Pancreas (tissue), 10 donors: ENCODE measurements around the gene PIK3AP1. TPM values are rescaled to one million over a fixed set of nuclear protein-coding genes. Genes with fewer than 3 reads are reported as not detected.

Experiments used
- ATAC-seq, 4 donors: fragments of 200-7000 bp; cut with Tn5 transposase; one replicate each; pipeline versions ENCODE4 v1.8.0 to v1.9.1; 2020; ENCODE audit warnings: mild to moderate bottlenecking in 4 of 4, moderate library complexity in 4 of 4
- DNase-seq, 6 donors: peaks; one replicate each; pipeline ENCODE4 v3.0.0-alpha.2; 2020
- FAIRE-seq: peaks from 2 replicates; lab custom pipeline; 2012; peaks lifted over from hg19 to GRCh38; lab: Jason Lieb, UNC
- H3K27ac ChIP-seq, 4 donors: fragments of 200-600 bp; sonication (generic); 1 replicate in 3 of 4; 2 replicates in 1 of 4; pipeline versions ENCODE4 v1.5.0 to v1.8.0; 2020
- H3K27me3 ChIP-seq, 4 donors: fragments of 200-600 bp; one replicate each; pipeline ENCODE4 v1.8.0; 2021
- H3K36me3 ChIP-seq, 3 donors: fragments of 200-600 bp; sonication (generic) in 1 of 3; one replicate each; pipeline versions ENCODE4 v1.5.0 to v1.8.0; 2020 to 2021
- H3K4me1 ChIP-seq, 3 donors: fragments of 200-600 bp; one replicate each; pipeline ENCODE4 v1.8.0; 2021
- H3K4me3 ChIP-seq, 4 donors: fragments of 200-600 bp; sonication (generic) in 2 of 4; one replicate each; pipeline versions ENCODE4 v1.5.0 to v1.8.0; 2020 to 2021
- H3K9me3 ChIP-seq, 4 donors: fragments of 200-600 bp; one replicate each; pipeline ENCODE4 v1.8.0; 2021
- CTCF ChIP-seq, 4 donors: fragments of 200-600 bp; sonication (generic) in 3 of 4; IDR thresholded peaks; one replicate each; pipeline versions ENCODE4 v1.5.0 to v1.8.0; 2021; ENCODE audit warnings: antibody characterized with exemption in 4 of 4
- WGBS, 2 donors: extraction: QIAGEN DNeasy Blood & Tissue Kit; methylation state at CpG; one replicate each; pipeline ENCODE4 v1.1.7; 2013; 5-methylcytosine and 5-hydroxymethylcytosine counted together
- intact Hi-C, 3 donors: fragments of 100-400 bp; cut with DNase I; formaldehyde crosslinking; loops; one replicate each; pipeline versions ENCODE4 v1.11.1 to v1.14.2; 2022
- polyA plus RNA-seq, 2 donors: library from polyadenylated mRNA; stranded (reverse); fragments of 200-250 nt; gene quantifications; one replicate each; pipeline ENCODE4 v1.2.3, GENCODE V29; 2013
- total RNA-seq, 6 donors: library from RNA; stranded (reverse); fragmentation: NEBNext Ultra II Directional in 4 of 6; extraction: Animal tissue kit (Norgen Biotek cat#: 25700) in 4 of 6; gene quantifications; one replicate each; pipeline versions ENCODE4 v1.2.1 to v1.2.4, GENCODE V29; 2021 to 2023
- donor health status: healthy with polysubstance abuse.
- donor health status: DM: no; HTN: no; CAD: no; lungs with moderate emphysema.
- donor health status: DM: no; HTN: no; CAD: no.
- donor health status: control.
- donor health status: control.
- donor health status: Bipolar disorder and iron deficiency.
- donor health status: DM: yes; HTN: yes; CAD: no.
- donor health status: DM: no; HTN: no; CAD: no.
- donor health status: DM: no; HTN: no; CAD: no.
- donor health status: DM: yes; HTN: yes; CAD: no.

PIK3AP1 gene
- total and polyA plus RNA-seq, 8 donors = 15.0 to 71.0 (median 28.2) TPM

- ATAC-seq = no peak
- Histone ChIP-seq H3K4me3 (no peak overlapping the region), H3K27ac (no peak overlapping the region), H3K4me1 (no peaks in the 10 kb centered on the region), H3K36me3 (peaks cover 0 to 14% (median 0%) of the 10 kb centered on the region in 3 donors), H3K9me3 (no peaks in the 10 kb centered on the region), H3K27me3 (no peaks in the 10 kb centered on the region)
- 89 to 95% methylated on average over 4 of the region's 4 CpGs for whole genome bisulfite sequencing, 2 donors
- no peak for TF ChIP-seq CTCF (IDR thresholded peaks at IDR 0.05)
- FAIRE-seq = no peak
- intact Hi-C loops = no loop called here
- DNase-seq = no peak
Measured at GRCh38 chr10:96606216-96606615, 114.1 kb downstream of the PIK3AP1 start.

GRCh38 chr10:96600337-96600736 is 120.0 kb downstream of the PIK3AP1 start:
- DNase-seq (no peak), ATAC-seq (no peak), FAIRE-seq (no peak)
- Histone ChIP-seq H3K36me3 (no peaks in the 10 kb centered on the region), H3K27me3 (no peaks in the 10 kb centered on the region), H3K9me3 (no peaks in the 10 kb centered on the region), H3K27ac (no peak overlapping the region), H3K4me3 (no peak overlapping the region), H3K4me1 (peaks cover 0 to 6% (median 0%) of the 10 kb centered on the region in 3 donors)
- intact Hi-C loops = no loop called here
- TF ChIP-seq CTCF (IDR thresholded peaks at IDR 0.05) = no peak
- 75 to 79% methylated on average over 4 of the region's 4 CpGs for WGBS, 2 donors

GRCh38 chr10:96598846-96599245 is 121.5 kb downstream of the PIK3AP1 start:
- no peak for TF ChIP-seq CTCF (IDR thresholded peaks at IDR 0.05)
- H3K4me3 ChIP-seq = no peak overlapping the region
- no peak overlapping the region for H3K27ac ChIP-seq
- FAIRE-seq (no peak), DNase-seq (no peak), ATAC-seq (no peak)
- 81 to 85% methylated on average over 4 of the region's 4 CpGs for WGBS, 2 donors
- intact Hi-C loops = no loop called here
- no peaks in the 10 kb centered on the region for H3K9me3 ChIP-seq
- no peaks in the 10 kb centered on the region for H3K27me3 ChIP-seq
- peaks cover 0 to 6% (median 0%) of the 10 kb centered on the region in 3 donors for H3K4me1 ChIP-seq
- H3K36me3 ChIP-seq = peaks cover 0 to 4% (median 0%) of the 10 kb centered on the region in 3 donors

GRCh38 chr10:96596422-96597407 is 123.6 kb downstream of the PIK3AP1 start:
- H3K36me3 ChIP-seq = peaks cover 0 to 9% (median 0%) of the 10 kb centered on the region in 3 donors
- no peaks in the 10 kb centered on the region for H3K9me3 ChIP-seq
- H3K4me3 ChIP-seq = no peak overlapping the region
- peaks cover 0 to 6% (median 0%) of the 10 kb centered on the region in 3 donors for H3K4me1 ChIP-seq
- DNase-seq (no peak), ATAC-seq (peak in 3 of 4 donors; percentile 18 to 53 (median 46)), FAIRE-seq (no peak)
- no peak overlapping the region for H3K27ac ChIP-seq
- WGBS, 2 donors = 9 to 13% methylated on average over 1 of the region's 1 CpG
- intact Hi-C loops = no loop called here
- no peak for TF ChIP-seq CTCF (IDR thresholded peaks at IDR 0.05)
- no peaks in the 10 kb centered on the region for H3K27me3 ChIP-seq
